ENCODE results near the gene BST2.
A peak's percentile ranks its signal among the peaks of the same experiment; 100 is the strongest.

BST2 gene, protein sequence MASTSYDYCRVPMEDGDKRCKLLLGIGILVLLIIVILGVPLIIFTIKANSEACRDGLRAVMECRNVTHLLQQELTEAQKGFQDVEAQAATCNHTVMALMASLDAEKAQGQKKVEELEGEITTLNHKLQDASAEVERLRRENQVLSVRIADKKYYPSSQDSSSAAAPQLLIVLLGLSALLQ

DNA sequence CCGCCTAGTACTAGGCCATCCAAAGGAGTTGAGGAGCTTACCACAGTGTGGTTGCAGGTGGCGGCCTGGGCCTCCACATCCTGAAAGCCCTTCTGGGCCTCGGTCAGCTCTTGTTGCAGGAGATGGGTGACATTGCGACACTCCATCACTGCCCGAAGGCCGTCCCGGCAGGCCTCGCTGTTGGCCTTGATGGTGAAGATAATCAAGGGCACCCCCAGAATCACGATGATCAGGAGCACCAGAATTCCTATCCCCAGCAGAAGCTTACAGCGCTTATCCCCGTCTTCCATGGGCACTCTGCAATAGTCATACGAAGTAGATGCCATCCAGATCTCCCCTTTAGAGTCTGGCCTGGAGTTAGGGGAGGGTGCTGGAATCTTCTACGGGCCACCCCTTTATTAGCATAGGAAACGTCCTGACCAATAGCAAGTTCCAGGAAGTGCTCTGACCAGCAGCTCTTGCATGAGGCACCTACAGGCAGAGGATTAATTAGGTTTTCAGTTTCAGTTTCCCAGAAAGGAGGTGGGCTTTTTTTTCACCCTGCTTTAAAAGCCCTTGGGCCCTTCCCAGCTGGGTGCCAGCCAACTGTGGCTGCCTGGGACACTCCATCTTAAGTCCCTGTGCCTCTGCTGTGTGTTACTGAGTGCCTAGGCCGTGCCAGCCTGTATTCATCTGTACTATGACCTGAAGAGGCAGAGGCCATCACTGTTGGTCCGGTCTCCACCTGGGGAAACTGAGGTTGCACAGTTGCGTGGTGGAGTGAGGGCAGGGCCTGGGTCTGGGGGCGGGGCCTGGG, at the start of gene BST2:
TSS of gene BST2 (minus strand) at position 381 of the 796 bp plus-strand sequence. CDS start at position 326, 55 bp downstream.
- no peak for DNase-seq

DNA sequence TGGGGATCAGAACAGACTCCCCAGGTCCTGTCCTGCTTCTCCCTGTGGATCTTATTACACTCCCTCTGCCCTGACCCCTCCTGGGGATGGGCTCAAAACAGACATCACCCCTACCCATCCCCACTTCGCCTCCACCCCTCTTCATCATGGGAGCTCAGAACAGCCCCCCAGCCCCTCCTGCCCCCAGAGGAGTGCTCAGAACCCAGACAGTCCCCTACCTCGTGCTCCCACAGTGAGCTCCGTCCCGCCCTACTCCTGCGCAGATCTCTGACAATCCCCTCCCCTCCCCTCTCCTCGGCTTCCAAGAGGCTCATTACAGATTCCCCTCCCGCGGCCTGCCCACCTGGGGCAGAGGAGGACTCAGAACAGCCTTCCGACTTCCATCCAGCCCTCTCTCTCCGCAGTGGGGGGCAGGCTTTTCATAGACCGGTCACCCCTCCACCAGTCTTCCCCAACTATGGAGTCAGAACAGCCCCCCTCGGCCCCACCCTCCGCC, 49.2 kb upstream of the BST2 start:
- no peak for DNase-seq

GRCh38 chr19:17451820-17452219, 46.4 kb upstream of the BST2 start:
- DNase-seq = no peak

DNA sequence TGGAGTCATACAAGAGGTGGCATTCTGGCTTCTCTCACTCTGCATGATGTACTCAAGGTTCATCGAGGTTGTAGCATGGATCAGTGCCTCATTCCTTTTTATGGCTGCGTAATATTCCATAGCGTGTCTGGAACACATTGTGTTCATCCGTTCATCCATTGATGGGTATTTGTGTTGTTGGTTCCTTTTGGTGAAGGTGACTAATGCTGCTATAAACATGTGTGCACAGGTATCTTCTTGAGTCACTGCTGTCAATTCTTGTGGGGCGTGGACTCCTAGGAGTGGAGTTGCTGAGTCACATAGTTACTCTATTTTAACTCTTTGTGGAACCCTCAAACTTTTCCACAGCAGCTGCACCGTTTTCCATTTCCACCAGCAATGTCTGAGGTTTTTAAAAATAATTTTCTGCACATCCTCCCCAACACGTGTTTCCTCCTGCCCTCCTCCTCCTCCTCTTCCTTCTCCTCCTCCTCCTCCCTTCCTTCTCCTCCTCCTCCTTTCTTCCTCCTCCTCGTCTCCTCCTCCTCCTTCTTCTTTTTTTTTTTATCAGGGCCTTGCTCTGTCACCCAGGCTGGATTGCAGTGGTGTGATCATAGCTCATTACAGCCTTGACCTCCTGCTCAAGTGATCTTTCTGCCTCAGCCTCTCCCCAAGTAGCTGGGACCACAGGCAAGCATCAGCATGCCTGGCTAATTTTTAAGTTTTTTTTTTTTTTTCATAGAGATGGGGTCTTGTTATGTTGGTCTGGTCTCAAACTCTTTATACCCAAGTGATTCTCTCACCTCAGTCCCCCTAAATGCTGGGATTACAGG, 45.0 kb upstream of the BST2 start:
- no peak for DNase-seq

GRCh38 chr19:17448131-17448967, 42.9 kb upstream of the BST2 start, which contains the start of gene TMEM221:
TSS of gene TMEM221 (minus strand) at chr19:17448668. CDS start at chr19:17448462, 206 bp downstream.
- peak; percentile 76 for DNase-seq

DNA sequence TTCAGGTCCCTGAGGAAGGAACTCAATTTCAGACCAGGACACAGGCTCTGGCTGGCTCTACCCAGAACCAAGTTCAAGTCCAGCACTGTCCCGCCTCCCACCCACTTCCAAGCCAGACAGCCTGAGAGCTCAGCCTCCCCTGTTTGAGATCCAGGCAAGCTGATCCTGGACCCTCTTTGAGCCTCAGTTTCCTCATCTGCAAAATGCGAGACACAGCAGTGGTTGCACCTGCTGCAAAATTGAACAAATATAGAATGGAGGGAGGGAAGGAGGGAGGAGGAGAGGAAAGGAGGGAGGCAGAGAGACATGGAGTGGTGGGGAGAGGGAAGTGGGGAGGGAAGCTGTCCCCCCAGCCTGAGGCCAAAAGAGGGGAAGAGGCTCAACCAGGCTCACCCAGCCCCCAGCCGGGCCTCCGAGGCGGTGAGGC, 42.3 kb upstream of the BST2 start:
- DNase-seq = peak; percentile 0

DNA sequence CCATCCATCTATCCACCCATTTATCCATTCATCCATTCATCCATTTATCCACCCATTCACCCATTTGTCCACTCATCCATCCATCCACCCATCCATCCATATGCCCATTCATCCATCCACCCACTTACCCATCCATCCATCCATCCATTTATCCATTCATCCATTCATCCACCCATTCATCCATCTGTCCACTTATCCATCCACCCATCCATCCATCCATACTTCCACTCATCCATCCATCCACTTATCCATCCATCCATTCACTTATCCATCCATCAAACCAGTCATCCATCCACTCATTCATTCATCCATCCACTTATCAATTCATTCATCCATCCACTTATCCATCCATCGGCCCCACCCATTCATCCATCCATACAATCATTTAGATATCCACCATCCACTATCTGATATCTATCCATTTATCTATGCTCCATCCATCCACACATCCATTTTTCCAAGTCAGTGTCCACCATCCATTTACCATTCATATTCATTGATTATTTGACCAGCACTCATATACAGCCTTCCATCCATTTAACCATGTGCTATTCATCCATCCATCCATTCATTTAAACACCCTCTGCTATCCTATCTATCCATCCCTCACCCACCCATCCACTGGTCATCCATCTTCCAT, 40.2 kb upstream of the BST2 start:
- no peak for DNase-seq

GRCh38 chr19:17441241-17442021, 36.0 kb upstream of the BST2 start:
- no peak for DNase-seq

DNA sequence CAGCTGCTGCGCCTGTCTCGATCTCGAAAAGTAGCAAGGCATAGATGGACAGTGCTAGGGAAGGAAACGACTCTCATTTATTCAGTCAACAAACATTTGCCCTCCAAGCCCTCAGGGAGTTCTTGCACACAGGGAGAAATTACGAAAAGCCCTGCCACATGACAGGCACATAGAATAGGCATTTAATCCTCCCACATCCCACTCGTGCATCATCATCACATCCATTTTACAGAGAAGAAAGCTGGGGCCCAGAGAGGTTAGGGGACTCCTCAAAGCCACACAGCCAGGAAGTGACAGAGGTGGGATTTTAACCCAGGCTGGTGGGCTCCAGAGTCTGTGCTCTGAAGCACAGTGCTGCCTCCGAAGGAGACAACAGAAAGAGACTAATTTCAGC, 31.4 kb upstream of the BST2 start:
- no peak for DNase-seq

GRCh38 chr19:17436094-17436873, 30.9 kb upstream of the BST2 start:
- no peak for DNase-seq

- DNase-seq = no peak
Measured at GRCh38 chr19:17435218-17435617, 29.8 kb upstream of the BST2 start.

DNA sequence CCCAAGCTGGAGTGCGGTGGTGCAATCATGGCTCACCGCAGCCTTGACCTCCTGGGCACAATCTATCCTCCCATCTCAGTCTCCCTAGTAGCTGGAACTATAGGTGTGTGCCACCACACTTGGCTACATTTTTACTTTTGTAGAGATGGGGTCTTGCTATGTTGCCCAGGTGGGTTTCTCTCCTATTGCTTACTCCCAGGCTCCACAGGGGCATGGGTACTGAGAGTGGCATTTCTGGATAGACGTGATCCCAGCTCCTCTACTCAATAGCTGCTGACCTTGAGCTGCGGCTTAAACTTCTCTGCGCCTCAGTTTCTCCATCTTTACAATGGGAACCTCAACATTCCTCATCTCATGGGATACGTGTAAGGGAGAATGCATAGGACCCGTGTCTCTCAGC, 26.0 kb upstream of the BST2 start:
- DNase-seq = no peak

- DNase-seq = no peak
Measured at GRCh38 chr19:17429641-17430113, 24.2 kb upstream of the BST2 start.

DNA sequence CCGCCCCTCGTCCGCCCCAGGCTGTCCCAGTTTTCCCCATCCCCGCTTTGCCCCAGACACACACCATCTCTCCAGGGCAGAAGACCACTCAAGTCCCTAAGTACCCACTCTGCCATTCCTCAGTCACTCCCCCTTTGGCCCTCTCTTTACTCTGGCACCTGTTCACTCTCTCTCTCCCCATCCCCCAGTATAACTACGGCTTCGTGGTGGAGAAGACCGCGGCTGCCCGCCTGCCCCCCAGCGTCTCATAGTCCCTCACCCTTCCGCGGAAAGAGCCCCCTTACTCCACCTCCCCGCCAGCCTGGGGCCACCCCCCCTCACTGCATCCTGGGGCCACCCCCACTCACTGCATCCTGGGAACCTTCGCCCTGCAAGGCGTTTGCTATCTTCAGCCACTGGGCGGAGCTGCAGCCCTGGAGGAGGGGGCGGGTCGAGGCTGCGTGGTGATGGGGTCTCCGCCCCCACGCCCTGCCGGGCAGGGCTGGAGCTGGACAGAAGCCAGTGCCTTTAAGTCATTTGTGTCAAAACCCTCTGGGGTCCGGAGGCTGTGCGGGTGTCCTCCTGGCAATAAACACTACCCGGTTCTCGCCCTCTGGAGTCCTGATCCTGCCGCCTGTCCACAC, 19.4 kb upstream of the BST2 start:
- peak; percentile 78 for DNase-seq

DNA sequence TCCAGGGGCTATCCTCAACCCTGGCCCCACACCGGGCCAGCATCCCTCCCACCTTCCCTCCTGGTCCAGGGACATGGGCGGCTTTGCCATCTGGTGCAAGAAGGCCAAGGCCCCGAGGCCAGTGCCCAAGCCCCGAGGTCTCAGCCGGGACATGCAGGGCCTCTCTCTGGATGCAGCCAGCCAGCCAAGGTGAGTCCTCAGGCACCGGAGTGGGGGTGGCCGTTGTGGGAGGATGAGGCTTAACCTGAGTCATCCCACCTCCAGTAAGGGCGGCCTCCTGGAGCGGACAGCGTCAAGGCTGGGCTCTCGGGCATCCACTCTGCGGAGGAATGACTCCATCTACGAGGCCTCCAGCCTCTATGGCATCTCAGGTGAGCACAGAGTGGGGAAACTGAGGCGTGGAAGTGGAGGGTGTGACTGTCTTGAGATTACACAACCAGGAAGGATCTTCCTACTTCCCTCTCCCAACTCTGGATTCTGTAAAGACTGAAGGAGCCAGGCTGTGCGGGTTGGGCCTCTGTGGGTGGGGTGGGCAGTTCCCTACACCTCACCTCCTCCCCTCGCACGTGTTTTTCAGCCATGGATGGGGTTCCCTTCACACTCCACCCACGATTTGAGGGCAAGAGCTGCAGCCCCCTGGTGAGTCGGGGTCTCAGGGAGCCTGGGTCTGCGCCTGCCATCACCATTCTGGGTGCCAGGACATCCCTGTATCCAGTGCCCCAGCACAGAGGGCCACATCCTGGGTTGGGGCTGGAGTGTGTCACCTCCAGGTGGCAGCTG, 18.2 kb upstream of the BST2 start:
- no peak for DNase-seq

GRCh38 chr19:17421942-17422341, 16.5 kb upstream of the BST2 start:
- no peak for DNase-seq

- peak; percentile 70 for DNase-seq
Measured at GRCh38 chr19:17420475-17420924, 15.1 kb upstream of the BST2 start.

GRCh38 chr19:17419621-17420474, 14.4 kb upstream of the BST2 start, which contains the start of gene MVB12A:
TSS of gene MVB12A (plus strand) at chr19:17420047. CDS start at chr19:17420136, 89 bp downstream.
- peak; percentile 89 for DNase-seq

Measured in 8988T (cell line).